NCI-H1930 (cell line): Measurements from ENCODE around the gene GRAMD2B.
"Not testable (repeated sequence)": the region's sequence is repeated elsewhere in the genome, so short reads cannot be mapped to it uniquely, and the experiment has no call there.

Experiments
- DNase-seq, 2 experiments: peaks; one replicate each; lab custom pipeline; 2025; lab: John Stamatoyannopoulos, UW

The GRAMD2B gene

GRCh38 chr5:126514131-126514557, 90.9 kb downstream of the GRAMD2B start:
- no peak for DNase-seq

GRCh38 chr5:126514558-126515141, 91.4 kb downstream of the GRAMD2B start:
- DNase-seq: no peak

- no peak for DNase-seq
These were observed 92.1 kb downstream of the GRAMD2B start for GRCh38 chr5:126515337-126515736.

GRCh38 chr5:126516133-126516532, 92.9 kb downstream of the GRAMD2B start:
- peak; percentile 10 to 27 for DNase-seq

GRCh38 chr5:126516852-126517251, 93.6 kb downstream of the GRAMD2B start:
- no peak for DNase-seq

GRCh38 chr5:126519223-126519622, 96.0 kb downstream of the GRAMD2B start:
- DNase-seq: not testable (repeated sequence)

- DNase-seq: no peak
These were observed 96.7 kb downstream of the GRAMD2B start for GRCh38 chr5:126519637-126520592.

GRCh38 chr5:126520593-126520953, 97.4 kb downstream of the GRAMD2B start:
- DNase-seq: no peak

GRCh38 chr5:126521130-126521529, 97.9 kb downstream of the GRAMD2B start:
- DNase-seq: no peak

- DNase-seq: no peak
These were observed 100.8 kb downstream of the GRAMD2B start for GRCh38 chr5:126523818-126524510.

GRCh38 chr5:126525630-126526245, 102.5 kb downstream of the GRAMD2B start:
- DNase-seq: no peak

- no peak for DNase-seq
These were observed 103.3 kb downstream of the GRAMD2B start for GRCh38 chr5:126526493-126526892.

- no peak for DNase-seq
These were observed 103.9 kb downstream of the GRAMD2B start for GRCh38 chr5:126527158-126527557.

- no peak for DNase-seq
These were observed 104.7 kb downstream of the GRAMD2B start for GRCh38 chr5:126527892-126528291.

GRCh38 chr5:126531543-126532120, 108.4 kb downstream of the GRAMD2B start:
- DNase-seq: no peak

- DNase-seq: no peak
These were observed 111.3 kb downstream of the GRAMD2B start for GRCh38 chr5:126534553-126534952.

GRCh38 chr5:126535856-126536545, 112.8 kb downstream of the GRAMD2B start:
- no peak for DNase-seq

- DNase-seq: no peak
These were observed 113.7 kb downstream of the GRAMD2B start for GRCh38 chr5:126536874-126537273.

GRCh38 chr5:126538579-126538978, 115.4 kb downstream of the GRAMD2B start:
- DNase-seq: no peak

- DNase-seq: no peak
These were observed 117.4 kb downstream of the GRAMD2B start for GRCh38 chr5:126540631-126541030.

- no peak for DNase-seq
These were observed 119.2 kb downstream of the GRAMD2B start for GRCh38 chr5:126542441-126542840.
